Right lobe of liver (tissue), 6 donors: ENCODE results near the gene LRRC32. TPM values are rescaled to one million over a fixed set of nuclear protein-coding genes. Genes with fewer than 3 reads are reported as not detected.

ENCODE experiments used
- ATAC-seq, 4 donors: fragments of 200-7000 bp; cut with Tn5 transposase; one replicate each; pipeline ENCODE4 v1.9.1; 2020; ENCODE audit warnings: mild to moderate bottlenecking in 4 of 4, moderate library complexity in 4 of 4
- DNase-seq, 3 donors: peaks; one replicate each; pipeline ENCODE4 v3.0.0-alpha.2; 2020
- H3K27ac ChIP-seq, 3 donors: fragments of 200-600 bp; one replicate each; pipeline ENCODE4 v1.8.0; 2022
- H3K27me3 ChIP-seq, 2 donors: fragments of 200-600 bp; one replicate each; pipeline ENCODE4 v1.8.0; 2022
- H3K36me3 ChIP-seq, 4 donors: fragments of 200-600 bp; sonication (generic) in 1 of 4; one replicate each; pipeline versions ENCODE4 v1.5.1 to v1.8.0; 2017 to 2022; ENCODE audit warnings: control low read depth in 1 of 4
- H3K4me1 ChIP-seq, 4 donors: fragments of 200-600 bp; sonication (generic) in 1 of 4; one replicate each; pipeline versions ENCODE4 v1.5.1 to v1.8.0; 2017 to 2022; ENCODE audit warnings: control low read depth in 1 of 4
- H3K4me3 ChIP-seq, 3 donors: fragments of 200-600 bp; one replicate each; pipeline ENCODE4 v1.8.0; 2022
- H3K9me3 ChIP-seq, 4 donors: fragments of 200-600 bp; sonication (generic) in 1 of 4; one replicate each; pipeline versions ENCODE4 v1.5.1 to v1.8.0; 2017 to 2022; ENCODE audit warnings: control low read depth in 1 of 4
- POLR2A ChIP-seq: fragments of 450-650 bp; IDR thresholded peaks from one replicate; pipeline ENCODE4 v1.6.1; 2017; ENCODE audit warnings: antibody characterized with exemption, mild to moderate bottlenecking
- WGBS: methylation state at CpG from one replicate; pipeline ENCODE4 v1.1.6; 2018; ENCODE audit warnings: low coverage, low lambda C conversion rate; ENCODE audit not compliant: insufficient coverage; ENCODE audit errors: missing lambda C conversion rate; 5-methylcytosine and 5-hydroxymethylcytosine counted together
- intact Hi-C, 2 donors: fragments of 100-400 bp; cut with DNase I; formaldehyde crosslinking; loops; one replicate each; pipeline versions ENCODE4 v1.11.2 to v1.14.1; 2022
- total RNA-seq, 6 experiments: library from RNA; depleted of rRNA in 2 of 6; stranded (reverse); fragments of >200 nt in 2 of 6; fragmentation: NEBNext Ultra II Directional in 3 of 6; extraction: Animal tissue kit (Norgen Biotek cat#: 25700) in 3 of 6; gene quantifications; one replicate each; pipeline versions ENCODE4 v1.1.0 to v1.2.4, GENCODE V29; 2016 to 2023
- TF ChIP-seq, protein P1 (sequence below), 4 donors: fragments of 200-600 bp in 3 of 4; fragments of 450-650 bp in 1 of 4; IDR thresholded peaks; one replicate each; pipeline versions ENCODE4 v1.5.1 to v1.8.0; 2016 to 2022; ENCODE audit warnings: antibody characterized with exemption in 4 of 4, mild to moderate bottlenecking in 2 of 4
- donor health status: DM: no; HTN: yes; CAD: no.
- donor health status: DM: no; HTN: no; CAD: no.
- donor health status: DM: no; HTN: no; CAD: no.
- donor health status: DM: no; HTN: yes; CAD: no.
- donor health status: DM: no; HTN: yes; CAD: no.

Gene LRRC32
- total RNA-seq, 6 experiments from 2014 or later = 7.4 to 19.5 (median 14.5) TPM

DNA sequence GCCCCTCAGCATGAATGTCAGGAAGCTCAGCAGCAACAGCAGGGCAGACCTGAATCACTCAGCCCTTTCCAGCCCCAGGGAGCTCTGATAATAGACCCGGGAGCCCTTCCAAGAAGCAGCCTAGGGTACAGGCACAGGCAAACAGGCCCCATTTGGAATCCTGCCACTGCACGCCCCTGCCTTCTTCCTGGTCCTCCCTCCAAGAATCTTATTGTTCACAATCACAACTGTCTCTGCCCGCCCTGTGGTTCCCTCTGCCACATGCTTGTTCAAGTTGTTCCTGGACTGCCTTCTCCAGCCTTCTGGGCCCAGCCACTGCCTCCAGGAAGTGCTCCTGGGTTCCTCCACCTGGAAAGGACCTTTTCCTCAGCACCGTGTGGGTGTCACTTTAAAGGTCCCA lies 54.6 kb downstream of the LRRC32 start:
- Histone ChIP-seq H3K36me3 (no peaks in the 10 kb centered on the region), H3K27ac (peak overlapping the region in 1 of 3 donors; percentile 4), H3K4me1 (no peaks in the 10 kb centered on the region), H3K9me3 (no peaks in the 10 kb centered on the region), H3K27me3 (no peaks in the 10 kb centered on the region), H3K4me3 (no peak overlapping the region)
- WGBS = 24% methylated on average over 2 of the region's 4 CpGs
- no peak for TF ChIP-seq POLR2A
- TF ChIP-seq, protein P1, sequence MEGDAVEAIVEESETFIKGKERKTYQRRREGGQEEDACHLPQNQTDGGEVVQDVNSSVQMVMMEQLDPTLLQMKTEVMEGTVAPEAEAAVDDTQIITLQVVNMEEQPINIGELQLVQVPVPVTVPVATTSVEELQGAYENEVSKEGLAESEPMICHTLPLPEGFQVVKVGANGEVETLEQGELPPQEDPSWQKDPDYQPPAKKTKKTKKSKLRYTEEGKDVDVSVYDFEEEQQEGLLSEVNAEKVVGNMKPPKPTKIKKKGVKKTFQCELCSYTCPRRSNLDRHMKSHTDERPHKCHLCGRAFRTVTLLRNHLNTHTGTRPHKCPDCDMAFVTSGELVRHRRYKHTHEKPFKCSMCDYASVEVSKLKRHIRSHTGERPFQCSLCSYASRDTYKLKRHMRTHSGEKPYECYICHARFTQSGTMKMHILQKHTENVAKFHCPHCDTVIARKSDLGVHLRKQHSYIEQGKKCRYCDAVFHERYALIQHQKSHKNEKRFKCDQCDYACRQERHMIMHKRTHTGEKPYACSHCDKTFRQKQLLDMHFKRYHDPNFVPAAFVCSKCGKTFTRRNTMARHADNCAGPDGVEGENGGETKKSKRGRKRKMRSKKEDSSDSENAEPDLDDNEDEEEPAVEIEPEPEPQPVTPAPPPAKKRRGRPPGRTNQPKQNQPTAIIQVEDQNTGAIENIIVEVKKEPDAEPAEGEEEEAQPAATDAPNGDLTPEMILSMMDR (IDR thresholded peaks at IDR 0.05) = no peak
- peak; percentile 65 to 81 (median 71) for ATAC-seq
- DNase-seq = peak in 2 of 3 donors; percentile 58 to 65
- intact Hi-C loops = no loop called here

DNA sequence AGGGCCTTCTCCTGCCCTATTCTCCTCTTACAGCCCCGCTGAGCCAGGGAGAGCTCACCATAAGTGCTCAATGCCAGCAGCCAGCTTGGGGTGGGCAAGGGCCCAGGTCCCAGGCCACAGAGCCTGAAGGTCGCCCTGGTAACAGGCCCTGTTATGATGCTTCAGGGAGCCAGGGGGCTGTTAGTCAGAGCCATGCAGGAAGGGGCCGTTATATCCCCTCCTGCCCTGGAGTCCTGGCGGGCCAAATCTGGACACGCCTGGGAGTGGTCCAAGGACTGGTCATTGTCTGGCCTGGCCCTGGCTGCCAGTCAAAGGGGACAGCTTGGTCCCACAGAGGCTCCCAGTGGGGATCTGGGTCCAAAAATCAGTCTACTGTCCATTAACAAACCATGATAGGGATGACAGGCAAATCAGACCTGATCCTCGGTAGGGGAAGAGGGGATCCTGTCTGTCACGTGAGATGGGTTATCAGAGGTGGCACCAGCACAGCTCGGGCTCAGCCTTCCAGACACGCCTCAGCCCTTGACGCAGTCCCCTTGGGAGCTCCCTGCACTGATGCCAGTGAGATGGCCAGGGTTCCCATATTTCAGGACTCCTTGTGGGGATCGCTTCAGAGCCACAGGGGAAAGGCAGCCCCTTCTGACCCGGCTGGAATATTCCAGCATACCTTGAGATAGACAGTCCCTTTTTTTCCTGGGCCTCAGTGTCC lies 55.9 kb downstream of the LRRC32 start:
- Histone ChIP-seq H3K27ac (peak overlapping the region in 1 of 3 donors; percentile 26), H3K9me3 (no peaks in the 10 kb centered on the region), H3K4me3 (no peak overlapping the region), H3K4me1 (no peaks in the 10 kb centered on the region), H3K27me3 (no peaks in the 10 kb centered on the region), H3K36me3 (no peaks in the 10 kb centered on the region)
- peak in 1 of 3 donors; percentile 37 for DNase-seq
- TF ChIP-seq POLR2A = no peak
- TF ChIP-seq, protein P1 (IDR thresholded peaks at IDR 0.05) = no peak
- intact Hi-C loops = no loop called here
- WGBS = no CpG with 5 or more reads among the region's 12 CpGs
- peak in 2 of 4 donors; percentile 35 to 40 for ATAC-seq

DNA sequence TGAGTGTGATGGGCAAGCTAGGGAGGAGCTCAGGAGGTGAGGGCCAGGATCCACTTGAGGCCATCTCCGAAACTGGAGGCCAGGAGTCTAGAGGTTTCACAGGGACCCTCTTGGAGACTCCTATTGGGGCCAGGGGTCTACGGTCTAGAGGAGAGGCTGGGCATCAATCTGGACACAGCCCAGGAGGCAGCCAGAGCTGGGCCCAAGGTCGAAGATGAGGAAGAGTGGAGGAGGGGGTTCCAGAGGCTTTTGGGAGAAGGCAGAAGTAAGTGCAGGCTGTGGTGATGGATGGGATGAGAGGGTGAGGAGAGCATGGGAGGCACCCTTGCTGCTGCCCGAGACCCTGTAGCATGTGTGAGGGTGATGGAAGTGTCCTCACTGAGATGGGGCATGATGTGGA lies 56.6 kb downstream of the LRRC32 start:
- no peaks in the 10 kb centered on the region for H3K36me3 ChIP-seq
- H3K4me3 ChIP-seq = no peak overlapping the region
- intact Hi-C loops = no loop called here
- WGBS = 68% methylated on average over 4 of the region's 4 CpGs
- TF ChIP-seq POLR2A = no peak
- TF ChIP-seq, protein P1 (IDR thresholded peaks at IDR 0.05) = no peak
- H3K27me3 ChIP-seq = no peaks in the 10 kb centered on the region
- DNase-seq = peak in 1 of 3 donors; percentile 34
- no peaks in the 10 kb centered on the region for H3K4me1 ChIP-seq
- ATAC-seq = no peak
- no peak overlapping the region for H3K27ac ChIP-seq
- H3K9me3 ChIP-seq = no peaks in the 10 kb centered on the region

DNA sequence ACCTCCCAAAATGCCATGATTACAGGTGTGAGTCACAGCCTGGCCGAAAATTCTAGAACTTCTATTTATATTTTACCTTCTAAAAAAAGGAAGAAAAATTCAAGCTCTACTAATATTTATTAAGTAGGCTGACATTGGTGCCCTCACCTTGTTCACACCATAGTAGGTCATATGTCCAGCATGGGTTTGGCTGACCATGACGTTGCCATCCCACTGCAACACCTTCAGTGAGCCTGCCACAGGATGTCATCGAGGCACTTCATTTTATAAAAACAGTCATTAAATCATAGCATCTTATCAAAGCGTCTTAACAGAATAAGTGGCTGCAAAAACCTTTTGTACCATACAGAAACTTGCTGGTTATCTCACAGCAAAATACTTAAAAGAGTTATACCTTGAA lies 58.3 kb downstream of the LRRC32 start:
- intact Hi-C loops = no loop called here
- H3K4me1 ChIP-seq = no peaks in the 10 kb centered on the region
- H3K9me3 ChIP-seq = no peaks in the 10 kb centered on the region
- no peaks in the 10 kb centered on the region for H3K27me3 ChIP-seq
- TF ChIP-seq, protein P1 (IDR thresholded peaks at IDR 0.05) = no peak
- no peak for TF ChIP-seq POLR2A
- WGBS = 55% methylated on average over 4 of the region's 4 CpGs
- no peak for DNase-seq
- H3K27ac ChIP-seq = no peak overlapping the region
- ATAC-seq = no peak
- no peak overlapping the region for H3K4me3 ChIP-seq
- H3K36me3 ChIP-seq = no peaks in the 10 kb centered on the region
